H1 (cell line): Measurements from ENCODE around the gene PPM1M. TPM values are rescaled to one million over a fixed set of nuclear protein-coding genes. Genes with fewer than 3 reads are reported as not detected.

ENCODE experiments used
- CTCF ChIA-PET: fragments of 300-600 bp; sonication (Branson Sonifier 250); formaldehyde crosslinking; loops from one replicate; lab custom pipeline; 2021; ENCODE audit not compliant: partially characterized antibody; lab: Charles Lee
- POLR2A ChIA-PET: fragments of 300-600 bp; sonication (Branson Sonifier 250); formaldehyde crosslinking; loops from one replicate; lab custom pipeline; 2021; ENCODE audit warnings: inconsistent platforms; ENCODE audit not compliant: partially characterized antibody; lab: Charles Lee
- DNase-seq, 2 experiments: peaks; one replicate each; pipeline versions ENCODE4 v3.0.0 to v3.0.0-alpha.2; 2010 to 2022; ENCODE audit warnings: low spot score in 2 of 2, low read depth in 1 of 2, mixed read lengths in 1 of 2
- FAIRE-seq: peaks from 2 replicates; lab custom pipeline; 2011; peaks lifted over from hg19 to GRCh38; lab: Jason Lieb, UNC
- H2AFZ ChIP-seq: 2 replicates; pipeline ENCODE4 v1.8.1; 2012; ENCODE audit warnings: low read length, inconsistent platforms
- H2AK5ac ChIP-seq: 2 replicates; pipeline ENCODE4 v1.6.1; 2013; ENCODE audit warnings: low read depth, low read length
- H2BK120ac ChIP-seq: replicated peaks from 2 replicates; pipeline ENCODE3; 2013; ENCODE audit warnings: low read depth, low read length, inconsistent platforms
- H2BK12ac ChIP-seq: 2 replicates; pipeline ENCODE4 v1.6.1; 2013; ENCODE audit warnings: low read depth, low read length
- H2BK15ac ChIP-seq: 2 replicates; pipeline ENCODE4 v1.6.1; 2013; ENCODE audit warnings: low read length
- H2BK20ac ChIP-seq: 2 replicates; pipeline ENCODE4 v1.6.1; 2013; ENCODE audit warnings: low read length
- H2BK5ac ChIP-seq: 2 replicates; pipeline ENCODE4 v1.6.1; 2013; ENCODE audit warnings: low read depth, low read length
- H3K14ac ChIP-seq: 2 replicates; pipeline ENCODE4 v1.6.1; 2013; ENCODE audit warnings: inconsistent platforms; ENCODE audit not compliant: insufficient read length
- H3K18ac ChIP-seq: 2 replicates; pipeline ENCODE4 v1.6.1; 2013; ENCODE audit warnings: low read length; ENCODE audit errors: extremely low read depth
- H3K23ac ChIP-seq: 2 replicates; pipeline ENCODE4 v1.6.1; 2013; ENCODE audit warnings: inconsistent platforms; ENCODE audit not compliant: insufficient read length
- H3K23me2 ChIP-seq: 2 replicates; pipeline ENCODE4 v1.6.1; 2013; ENCODE audit warnings: low read depth, low read length
- H3K27ac ChIP-seq: 2 replicates; pipeline ENCODE4 v1.6.1; 2011; ENCODE audit warnings: low read depth, low read length, inconsistent platforms
- H3K27me3 ChIP-seq, 4 experiments: replicated peaks in 1 of 4; 1 replicate in 1 of 4; 2 replicates in 3 of 4; pipeline versions ENCODE4 v1.6.1 to v1.8.1; 2011 to 2013; ENCODE audit warnings: low read length in 3 of 4, mild to moderate bottlenecking in 3 of 4, inconsistent platforms in 2 of 4, mixed read lengths in 2 of 4, moderate library complexity in 1 of 4; ENCODE audit not compliant: control insufficient read depth in 3 of 4, insufficient read depth in 3 of 4; ENCODE audit errors: extremely low read depth in 1 of 4
- H3K36me3 ChIP-seq, 4 experiments: 2 replicates each; pipeline versions ENCODE4 v1.6.1 to v1.8.1; 2011 to 2013; ENCODE audit warnings: mild to moderate bottlenecking in 4 of 4, low read length in 3 of 4, moderate library complexity in 2 of 4, control low read depth in 1 of 4, inconsistent platforms in 1 of 4; ENCODE audit not compliant: insufficient read depth in 4 of 4, control insufficient read depth in 2 of 4
- H3K4ac ChIP-seq: replicated peaks from 2 replicates; pipeline ENCODE3; 2013; ENCODE audit warnings: low read length, low read depth, mixed read lengths, inconsistent platforms; ENCODE audit not compliant: insufficient read length
- H3K4me1 ChIP-seq, 4 experiments: replicated peaks in 1 of 4; 1 replicate in 1 of 4; 2 replicates in 3 of 4; pipeline versions ENCODE4 v1.6.1 to v1.8.1; 2011 to 2013; ENCODE audit warnings: low read length in 3 of 4, inconsistent platforms in 2 of 4, mixed read lengths in 1 of 4; ENCODE audit not compliant: insufficient read depth in 4 of 4, control insufficient read depth in 3 of 4
- H3K4me2 ChIP-seq, 2 experiments: 2 replicates each; pipeline versions ENCODE4 v1.6.1 to v1.8.1; 2011 to 2013; ENCODE audit warnings: low read depth in 2 of 2, low read length in 2 of 2, control low read depth in 1 of 2, inconsistent platforms in 1 of 2, mild to moderate bottlenecking in 1 of 2; ENCODE audit not compliant: insufficient read depth in 1 of 2
- H3K4me3 ChIP-seq, 4 experiments: fragments of 200-600, 300-600 bp in 1 of 4; sonication (generic), shearing (Covaris generic), sonication (Bioruptor Twin) in 1 of 4; 2 replicates each; pipeline versions ENCODE4 v1.5.1 to v1.8.1; 2011 to 2016; ENCODE audit warnings: low read length in 4 of 4, low read depth in 3 of 4, control low read depth in 2 of 4, inconsistent platforms in 2 of 4, mild to moderate bottlenecking in 2 of 4, mixed read lengths in 1 of 4, moderate library complexity in 1 of 4; ENCODE audit not compliant: insufficient read depth in 2 of 4; ENCODE audit errors: extremely low read depth in 1 of 4
- H3K56ac ChIP-seq: replicated peaks from 2 replicates; pipeline ENCODE3; 2013; ENCODE audit warnings: low read depth, mild to moderate bottlenecking, mixed read lengths, low read length, inconsistent platforms; ENCODE audit not compliant: insufficient read length
- H3K79me1 ChIP-seq: 2 replicates; pipeline ENCODE4 v1.6.1; 2013; ENCODE audit warnings: low read depth, low read length, control low read depth
- H3K79me2 ChIP-seq, 2 experiments: 2 replicates each; pipeline versions ENCODE4 v1.6.1 to v1.8.1; 2012 to 2013; ENCODE audit warnings: low read length in 2 of 2, mild to moderate bottlenecking in 2 of 2, inconsistent platforms in 1 of 2; ENCODE audit not compliant: insufficient read depth in 2 of 2, control insufficient read depth in 1 of 2
- H3K9ac ChIP-seq, 4 experiments: replicated peaks in 1 of 4; 1 replicate in 1 of 4; 2 replicates in 3 of 4; pipeline versions ENCODE4 v1.6.1 to v1.8.1; 2011 to 2013; ENCODE audit warnings: low read depth in 3 of 4, low read length in 3 of 4, control low read depth in 2 of 4, mild to moderate bottlenecking in 2 of 4, moderate library complexity in 2 of 4, inconsistent platforms in 1 of 4; ENCODE audit errors: extremely low read depth in 1 of 4
- H3K9me3 ChIP-seq, 2 experiments: 2 replicates each; pipeline versions ENCODE4 v1.6.1 to v1.8.1; 2012 to 2013; ENCODE audit warnings: mild to moderate bottlenecking in 2 of 2, moderate library complexity in 2 of 2, control low read depth in 1 of 2, inconsistent platforms in 1 of 2, low read depth in 1 of 2, low read length in 1 of 2, mixed read lengths in 1 of 2; ENCODE audit not compliant: insufficient read depth in 2 of 2
- H4K20me1 ChIP-seq, 2 experiments: replicated peaks in 1 of 2; 2 replicates each; pipeline versions ENCODE3 to v1.8.1; 2011 to 2013; ENCODE audit warnings: inconsistent platforms in 2 of 2, low read length in 2 of 2, mild to moderate bottlenecking in 1 of 2; ENCODE audit not compliant: insufficient read depth in 2 of 2, control insufficient read depth in 1 of 2
- H4K5ac ChIP-seq: 2 replicates; pipeline ENCODE4 v1.6.1; 2013; ENCODE audit warnings: low read length, low read depth, mixed read lengths, inconsistent platforms; ENCODE audit not compliant: insufficient read length
- H4K8ac ChIP-seq: 2 replicates; pipeline ENCODE4 v1.8.0; 2013; ENCODE audit warnings: mild to moderate bottlenecking, moderate library complexity, low read length, inconsistent platforms; ENCODE audit not compliant: insufficient read depth; ENCODE audit errors: extremely low read depth
- H4K91ac ChIP-seq: replicated peaks from 2 replicates; pipeline ENCODE3; 2013; ENCODE audit warnings: low read length, mixed read lengths, inconsistent platforms; ENCODE audit not compliant: insufficient read length
- BRCA1 ChIP-seq: IDR thresholded peaks from 2 replicates; pipeline ENCODE4 v1.6.1; 2012; ENCODE audit warnings: low read depth, low read length, improper control_type of control experiment
- CBX8 ChIP-seq: fragments of 300-800, 300-1000 bp; sonication (generic); IDR thresholded peaks from 2 replicates; pipeline ENCODE4 v1.7.1; 2016; ENCODE audit warnings: low read depth, low read length, borderline replicate concordance
- CHD1 ChIP-seq: IDR thresholded peaks from 2 replicates; pipeline ENCODE4 v1.6.1; 2012; ENCODE audit warnings: low read depth, low read length, improper control_type of control experiment
- CTCF ChIP-seq, 3 experiments: IDR thresholded peaks; 1 replicate in 2 of 3; 2 replicates in 1 of 3; pipeline versions ENCODE4 v1.5.1 to v1.6.1; 2011; ENCODE audit warnings: low read length in 3 of 3, mild to moderate bottlenecking in 3 of 3, inconsistent platforms in 2 of 3, low read depth in 1 of 3, moderate library complexity in 1 of 3; ENCODE audit not compliant: insufficient read depth in 1 of 3; ENCODE audit errors: control extremely low read depth in 1 of 3
- GABPA ChIP-seq: IDR thresholded peaks from 2 replicates; pipeline ENCODE4 v1.6.1; 2011; ENCODE audit warnings: mild to moderate bottlenecking, low read length, moderate library complexity, borderline replicate concordance; ENCODE audit not compliant: insufficient read depth
- MAFK ChIP-seq: IDR thresholded peaks from 2 replicates; pipeline ENCODE4 v1.6.1; 2012; ENCODE audit warnings: low read depth, mild to moderate bottlenecking, improper control_type of control experiment, low read length
- NRF1 ChIP-seq: IDR thresholded peaks from 2 replicates; pipeline ENCODE4 v1.6.1; 2011; ENCODE audit warnings: mild to moderate bottlenecking, low read depth, low read length, improper control_type of control experiment
- POLR2AphosphoS5 ChIP-seq: IDR thresholded peaks from 2 replicates; pipeline ENCODE4 v1.6.1; 2011; ENCODE audit warnings: low read depth, low read length
- SRF ChIP-seq: IDR thresholded peaks from 2 replicates; pipeline ENCODE4 v1.6.1; 2011; ENCODE audit warnings: mild to moderate bottlenecking, low read depth, low read length, moderate library complexity
- TCF12 ChIP-seq: IDR thresholded peaks from 2 replicates; pipeline ENCODE4 v1.6.1; 2011; ENCODE audit warnings: low read depth, mild to moderate bottlenecking, low read length
- WGBS, 2 experiments: shearing (Covaris generic) in 1 of 2; methylation state at CpG; one replicate each; pipeline versions ENCODE4 v1.1.6 to v1.1.7; 2013 to 2015; ENCODE audit warnings: low lambda C conversion rate in 2 of 2, mixed read lengths in 2 of 2, inconsistent platforms in 1 of 2, low coverage in 1 of 2, missing lambda C conversion rate in 1 of 2; ENCODE audit not compliant: insufficient replicate concordance in 2 of 2, insufficient coverage in 1 of 2, insufficient read length in 1 of 2; ENCODE audit errors: extremely low coverage in 1 of 2, missing lambda C conversion rate in 1 of 2; 5-methylcytosine and 5-hydroxymethylcytosine counted together
- polyA plus RNA-seq, 7 experiments: library from polyadenylated mRNA; depleted of rRNA in 3 of 7; stranded (reverse) in 5 of 7; unstranded in 2 of 7; fragments of >200 nt in 5 of 7; fragments of 200-250 nt in 2 of 7; gene quantifications; 1 replicate in 5 of 7; 2 replicates in 1 of 7; 4 replicates in 1 of 7; pipeline versions ENCODE4 v1.2.1 to v1.2.3, GENCODE V29; 2011 to 2013; ENCODE audit warnings: missing spikeins in 2 of 7, mixed read lengths in 2 of 7
- total RNA-seq: library from RNA; stranded (reverse); fragmentation: NEBNext Ultra II Directional; extraction: Animal tissue kit (Norgen Biotek cat#: 25700); gene quantifications from 2 replicates; pipeline ENCODE4 v1.2.1, GENCODE V29; 2021

The PPM1M gene
- total and polyA plus RNA-seq, 2 of the 8 experiments (the other 6 are each of a cell fraction or from before 2014, with no cell fraction given): 5.2 to 6.3 TPM

DNA sequence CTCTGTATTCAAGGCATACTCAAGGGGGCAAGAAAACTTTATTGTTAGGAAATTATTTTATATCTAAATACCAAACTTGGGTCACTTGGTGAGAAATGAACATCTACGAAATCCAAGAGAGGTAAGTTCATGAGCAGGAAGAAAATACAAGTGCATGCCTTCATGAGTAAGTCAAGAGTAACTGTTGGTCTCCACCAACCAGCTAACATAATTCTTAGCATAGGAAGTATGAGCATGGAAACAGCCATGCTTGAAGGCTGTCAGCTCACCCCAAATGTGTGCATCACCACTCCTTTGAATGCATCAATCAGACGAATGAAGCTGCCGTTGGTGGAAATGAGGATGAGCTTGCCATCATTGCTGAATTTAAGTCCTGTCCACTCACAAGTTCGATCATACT is 13.9 kb downstream of the PPM1M start:
- peaks cover 0 to 9% of the 10 kb centered on the region in 2 experiments; a peak in 2 of 4 replicates for H3K79me2 ChIP-seq
- no peak overlapping the region for H3K56ac ChIP-seq
- 88% methylated on average over 4 of the region's 4 CpGs; no CpG with 5 or more reads in 1 of the 2 experiments for WGBS, 2 experiments
- no peak overlapping the region for H3K4me3 ChIP-seq
- H3K4ac ChIP-seq: no peak overlapping the region
- no peak overlapping the region for H2BK20ac ChIP-seq
- H2BK15ac ChIP-seq: no peak overlapping the region
- H3K9me3 ChIP-seq: no peaks in the 10 kb centered on the region
- H2BK5ac ChIP-seq: no peak overlapping the region
- no peak overlapping the region for H2AFZ ChIP-seq
- peaks cover 3 to 15% of the 10 kb centered on the region in 2 experiments for H4K20me1 ChIP-seq
- no peak overlapping the region for H4K8ac ChIP-seq
- no peak overlapping the region for H3K14ac ChIP-seq
- DNase-seq (no peak), FAIRE-seq (no peak)
- CTCF ChIA-PET: interaction anchor here (1.0 to 4.5 kb wide), 13 partner anchors 11 to 129 kb away, joined by 3 to 21 read pairs (median 4); partner anchors contain the start of gene WDR82
- no peaks in the 10 kb centered on the region for H3K4me1 ChIP-seq
- TF ChIP-seq BRCA1: no peak
- no peak for TF ChIP-seq CTCF (IDR thresholded peaks at IDR 0.05; ENCODE audit: control extremely low read depth in 1 of 3, insufficient read depth in 1 of 3, low read depth in 1 of 3, low read length in 3 of 3)
- no peak for TF ChIP-seq GABPA
- TF ChIP-seq CHD1: no peak
- TF ChIP-seq POLR2AphosphoS5: no peak
- TF ChIP-seq MAFK: no peak
- no peak for TF ChIP-seq CBX8
- no peak for TF ChIP-seq NRF1
- no peak for TF ChIP-seq TCF12
- no peak for TF ChIP-seq SRF
- no peaks in the 10 kb centered on the region for H3K27me3 ChIP-seq
- no peak overlapping the region for H3K27ac ChIP-seq
- no peak overlapping the region for H2BK120ac ChIP-seq
- H3K18ac ChIP-seq: no peak overlapping the region
- H4K91ac ChIP-seq: no peak overlapping the region
- H2AK5ac ChIP-seq: no peak overlapping the region
- H3K4me2 ChIP-seq: no peak overlapping the region
- H3K9ac ChIP-seq: no peak overlapping the region
- H3K79me1 ChIP-seq: no peaks in the 10 kb centered on the region; the same call in 1 of the 2 replicates
- POLR2A ChIA-PET: interaction anchor here (0.7 to 3.1 kb wide), 2 partner anchors 10 to 19 kb away, joined by 4 to 20 read pairs; partner anchors contain the start of gene WDR82
- H3K36me3 ChIP-seq: peaks cover 45 to 92% (median 84%) of the 10 kb centered on the region in 4 experiments
- no peaks in the 10 kb centered on the region for H3K23me2 ChIP-seq
- H2BK12ac ChIP-seq: no peak overlapping the region
- no peak overlapping the region for H4K5ac ChIP-seq
- no peak overlapping the region for H3K23ac ChIP-seq
